Activated naive CD4-positive, alpha-beta T cell treated with anti-CD3 and anti-CD28 coated beads, Interleukin-2, amount 10 ng/mL, durations not matched to agents 7 days and 5 days (primary cell): ENCODE measurements around the gene ELN.

Experiments used
- CTCF ChIA-PET: fragments of 350-600 bp; sonication (Branson Sonifier 250); formaldehyde crosslinking; loops from one replicate; lab custom pipeline; 2021; ENCODE audit warnings: antibody characterized with exemption; lab: Charles Lee
- DNase-seq: peaks from one replicate; pipeline ENCODE4 v3.0.0-alpha.2; 2020
- H3K27ac Mint-ChIP-seq: one replicate; pipeline ENCODE4 v1.8.0; 2021; ENCODE audit warnings: mild to moderate bottlenecking, moderate library complexity, mixed read lengths
- H3K27me3 Mint-ChIP-seq: one replicate; pipeline ENCODE4 v1.8.0; 2021; ENCODE audit warnings: mild to moderate bottlenecking, mixed read lengths
- H3K36me3 Mint-ChIP-seq: one replicate; pipeline ENCODE4 v1.8.0; 2021; ENCODE audit warnings: mixed read lengths
- H3K4me1 Mint-ChIP-seq: one replicate; pipeline ENCODE4 v1.8.0; 2021; ENCODE audit warnings: mixed read lengths
- H3K4me3 Mint-ChIP-seq: one replicate; pipeline ENCODE4 v1.8.0; 2021; ENCODE audit warnings: mild to moderate bottlenecking, moderate library complexity, mixed read lengths
- H3K9me3 Mint-ChIP-seq: one replicate; pipeline ENCODE4 v1.8.0; 2021; ENCODE audit warnings: mixed read lengths

ELN gene

GRCh38 chr7:74101061-74101681 is 73.2 kb downstream of the ELN start:
- Mint-ChIP-seq H3K27me3 (no peaks in the 10 kb centered on the region), H3K27ac (no peak overlapping the region), H3K36me3 (peaks cover 17% of the 10 kb centered on the region)

GRCh38 chr7:74103219-74103772 is 75.3 kb downstream of the ELN start:
- Mint-ChIP-seq H3K27me3 (no peaks in the 10 kb centered on the region), H3K36me3 (peaks cover 10% of the 10 kb centered on the region), H3K4me3 (no peak overlapping the region), H3K27ac (no peak overlapping the region), H3K4me1 (no peaks in the 10 kb centered on the region), H3K9me3 (no peaks in the 10 kb centered on the region)
- CTCF ChIA-PET = no interaction called here
- no peak for DNase-seq

More at GRCh38 chr7:74101061-74101681, 73.2 kb downstream of the ELN start:
- no peak for DNase-seq
- Mint-ChIP-seq H3K4me1 (no peaks in the 10 kb centered on the region), H3K9me3 (peaks cover 4% of the 10 kb centered on the region), H3K4me3 (no peak overlapping the region)
- CTCF ChIA-PET = no interaction called here

- H3K9me3 Mint-ChIP-seq = no peaks in the 10 kb centered on the region
- H3K27ac Mint-ChIP-seq = no peak overlapping the region
- H3K36me3 Mint-ChIP-seq = peaks cover 9% of the 10 kb centered on the region
- H3K27me3 Mint-ChIP-seq = no peaks in the 10 kb centered on the region
- CTCF ChIA-PET = interaction anchor here (0.7 kb wide), 1 partner anchor 17 kb away, joined by 5 read pairs; no protein-coding TSS in a partner anchor
- H3K4me3 Mint-ChIP-seq = no peak overlapping the region
- no peaks in the 10 kb centered on the region for H3K4me1 Mint-ChIP-seq
- DNase-seq = no peak
Measured at GRCh38 chr7:74104702-74105101, 76.7 kb downstream of the ELN start.

- no peak overlapping the region for H3K27ac Mint-ChIP-seq
- H3K4me1 Mint-ChIP-seq = no peaks in the 10 kb centered on the region
- CTCF ChIA-PET = no interaction called here
- peaks cover 11% of the 10 kb centered on the region for H3K36me3 Mint-ChIP-seq
- no peaks in the 10 kb centered on the region for H3K27me3 Mint-ChIP-seq
- DNase-seq = no peak
- no peaks in the 10 kb centered on the region for H3K9me3 Mint-ChIP-seq
- no peak overlapping the region for H3K4me3 Mint-ChIP-seq
Measured at GRCh38 chr7:74105992-74106391, 78.0 kb downstream of the ELN start.

- Mint-ChIP-seq H3K4me3 (no peak overlapping the region), H3K36me3 (peaks cover 13% of the 10 kb centered on the region), H3K27ac (no peak overlapping the region), H3K4me1 (no peaks in the 10 kb centered on the region), H3K27me3 (no peaks in the 10 kb centered on the region), H3K9me3 (no peaks in the 10 kb centered on the region)
- DNase-seq = no peak
- CTCF ChIA-PET = no interaction called here
Measured at GRCh38 chr7:74106846-74107245, 78.9 kb downstream of the ELN start.

GRCh38 chr7:74115326-74115725 is 87.4 kb downstream of the ELN start:
- no peak overlapping the region for H3K27ac Mint-ChIP-seq
- no peaks in the 10 kb centered on the region for H3K27me3 Mint-ChIP-seq
- DNase-seq = no peak
- peaks cover 15% of the 10 kb centered on the region for H3K36me3 Mint-ChIP-seq
- H3K9me3 Mint-ChIP-seq = no peaks in the 10 kb centered on the region
- CTCF ChIA-PET = no interaction called here
- no peaks in the 10 kb centered on the region for H3K4me1 Mint-ChIP-seq
- H3K4me3 Mint-ChIP-seq = no peak overlapping the region

GRCh38 chr7:74116356-74116755 is 88.4 kb downstream of the ELN start:
- no peak for DNase-seq
- Mint-ChIP-seq H3K27me3 (no peaks in the 10 kb centered on the region), H3K36me3 (peaks cover 15% of the 10 kb centered on the region), H3K27ac (no peak overlapping the region), H3K4me3 (no peak overlapping the region), H3K9me3 (no peaks in the 10 kb centered on the region), H3K4me1 (no peaks in the 10 kb centered on the region)
- CTCF ChIA-PET = interaction anchor here (0.7 kb wide), 1 partner anchor 268 kb away, joined by 3 read pairs; no protein-coding TSS in a partner anchor
